Endothelial cell of hepatic sinusoid (primary cell): ENCODE data around the gene WWOX.

Experiments
- in situ Hi-C: cut with HindIII; loops from 2 replicates; pipeline ENCODE4 v1.10.0; 2017; ENCODE audit warnings: low sequenced_read_pairs

WWOX gene

GRCh38 chr16:78430281-78430680 is 330.8 kb downstream of the WWOX start:
- in situ Hi-C loops, result no loop called here

DNA sequence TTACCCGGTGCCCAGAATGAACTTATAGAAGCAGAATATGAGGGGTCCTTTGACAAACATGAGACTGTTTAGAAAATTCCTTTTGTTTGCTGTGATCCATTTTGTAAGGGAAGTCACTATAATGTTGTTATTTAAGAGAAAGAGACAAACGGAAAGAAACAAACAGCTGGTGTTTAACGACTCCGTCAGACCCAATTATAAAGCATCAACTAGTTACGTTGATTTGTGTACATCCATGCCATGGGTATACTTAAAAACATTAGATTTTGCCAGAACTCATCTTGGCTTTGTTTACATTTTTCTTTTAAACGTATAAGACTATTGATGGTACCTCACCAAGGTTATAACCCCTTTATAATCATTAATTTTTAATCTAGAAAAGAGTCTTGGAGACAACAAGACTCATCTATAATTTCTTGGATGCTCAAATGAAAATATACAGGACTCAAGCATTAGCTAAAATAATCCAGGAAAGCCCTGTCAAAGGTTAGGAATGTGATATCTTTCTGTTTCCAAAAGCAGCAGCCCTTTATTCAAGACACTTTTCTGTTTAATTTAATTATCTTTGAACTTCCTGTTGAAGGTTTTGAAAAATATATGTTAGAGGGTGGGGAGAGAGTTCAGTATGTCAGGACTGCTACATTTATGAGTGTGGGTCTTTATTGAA is 331.7 kb downstream of the WWOX start:
- in situ Hi-C loops, result no loop called here

DNA sequence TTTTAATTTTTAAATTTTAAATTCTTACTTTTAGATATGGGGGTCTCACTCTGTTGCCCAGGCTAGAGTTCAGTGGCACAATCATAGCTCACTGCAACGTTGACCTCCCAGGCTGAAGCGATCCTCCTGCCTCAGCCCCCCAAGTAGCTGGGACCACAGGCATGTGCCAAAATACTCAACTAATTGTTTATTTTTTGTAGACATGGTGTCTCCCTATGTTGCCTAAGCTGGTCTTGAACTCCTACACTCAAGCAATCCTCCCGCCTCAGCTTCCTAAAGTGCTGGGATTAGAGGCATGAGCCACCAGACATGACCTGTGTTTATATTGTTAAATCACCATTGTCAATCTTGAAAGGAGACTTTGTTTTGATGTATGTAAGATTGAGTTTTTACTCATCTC is 332.2 kb downstream of the WWOX start:
- in situ Hi-C loops, result no loop called here

GRCh38 chr16:78432451-78432850 is 333.0 kb downstream of the WWOX start:
- in situ Hi-C loops, result no loop called here

DNA sequence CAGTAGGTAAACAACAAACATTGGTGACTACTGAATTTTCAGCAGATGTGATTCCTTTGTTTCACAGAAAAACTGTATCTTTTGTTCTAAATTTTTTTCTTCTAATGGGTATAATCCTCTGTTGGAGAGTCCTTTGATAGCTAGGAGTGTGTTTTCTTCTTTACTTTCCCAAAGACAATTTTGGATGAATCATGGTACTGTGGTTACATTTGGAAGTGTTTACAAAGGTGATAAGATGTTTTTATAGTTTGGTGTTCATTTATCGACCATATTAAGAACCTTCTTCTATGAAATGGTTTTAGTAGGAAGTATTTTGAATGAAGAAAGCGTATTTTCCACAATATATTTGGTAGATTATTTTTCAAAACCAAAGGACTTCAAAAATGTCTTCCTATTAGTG is 333.7 kb downstream of the WWOX start:
- in situ Hi-C loops, result no loop called here

DNA sequence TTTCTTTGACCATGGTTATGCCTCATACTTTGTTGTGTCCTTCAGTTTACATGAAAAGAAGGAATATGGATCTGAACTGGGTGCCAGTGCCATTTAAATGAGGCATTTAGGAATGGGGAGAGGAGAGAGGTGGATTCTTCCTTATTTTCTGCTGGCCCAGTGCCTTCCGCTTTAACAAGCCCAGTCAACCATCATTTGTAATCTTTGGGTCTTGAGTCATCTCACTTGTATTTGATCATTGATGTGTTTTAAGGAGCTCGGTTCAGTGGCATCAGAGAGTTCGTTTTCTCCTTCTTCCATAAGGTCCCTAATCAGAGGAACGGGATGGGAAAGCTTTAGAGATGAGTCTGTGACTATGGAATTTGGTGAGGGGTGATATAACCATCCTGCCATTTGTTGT is 334.9 kb downstream of the WWOX start:
- in situ Hi-C loops, result no loop called here

DNA sequence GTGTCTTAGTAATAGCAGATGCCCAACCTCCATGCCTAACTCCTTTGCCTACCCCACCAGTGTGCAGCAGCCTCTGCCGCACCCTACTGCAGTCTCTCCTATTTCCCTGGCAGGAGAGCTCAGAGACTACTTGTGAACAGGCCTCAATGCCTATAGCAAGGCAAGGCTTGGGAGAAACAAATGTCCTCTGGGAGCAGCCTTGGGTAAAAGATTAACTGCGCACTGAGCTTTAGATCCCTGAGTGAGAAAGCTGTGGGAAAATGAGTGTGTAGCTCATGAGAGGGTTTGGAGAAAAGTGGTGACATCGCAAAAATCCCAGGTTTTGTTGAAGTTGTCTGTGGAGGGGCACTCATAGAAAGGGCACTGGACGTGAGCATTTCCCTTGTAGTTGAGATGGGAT is 335.8 kb downstream of the WWOX start:
- in situ Hi-C loops, result no loop called here

DNA sequence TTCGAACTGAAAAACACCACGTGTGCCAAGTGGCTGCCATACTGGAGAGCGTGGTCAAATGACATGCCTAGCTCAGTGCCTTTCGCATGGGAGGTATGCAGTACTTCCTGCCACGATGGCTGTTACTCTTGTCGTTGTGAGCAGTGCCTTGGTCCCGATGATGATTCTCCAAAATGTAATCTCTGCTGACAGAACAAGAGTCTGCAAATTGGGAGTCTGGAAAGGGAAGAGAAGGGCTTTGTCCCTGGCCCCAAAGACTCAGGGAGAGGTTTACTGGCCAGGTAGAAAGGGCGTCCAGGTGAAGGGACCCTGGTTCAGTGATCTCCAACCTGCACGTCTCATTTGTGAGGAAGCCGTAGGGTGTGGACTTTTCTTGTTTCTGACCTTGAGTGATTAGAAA is 336.6 kb downstream of the WWOX start:
- in situ Hi-C loops, result no loop called here

DNA sequence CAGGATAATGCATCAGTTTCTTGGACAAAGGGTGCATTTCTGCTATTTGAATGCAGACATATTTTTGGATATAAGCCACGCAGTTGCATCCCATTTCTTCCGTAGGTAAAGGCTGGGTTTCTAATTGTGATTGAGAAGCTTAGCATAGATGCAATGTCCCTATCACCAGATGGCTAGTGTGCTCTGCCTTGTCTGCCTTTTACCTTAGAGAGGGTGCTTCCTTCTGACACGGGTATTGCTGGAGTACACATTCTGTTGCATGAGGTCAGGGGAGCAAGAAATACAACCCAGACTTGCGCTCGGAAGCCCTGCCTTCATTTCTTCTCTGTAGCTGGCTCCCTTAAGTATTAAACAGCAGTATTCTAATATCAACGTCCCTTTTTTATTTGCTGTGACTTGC is 337.4 kb downstream of the WWOX start:
- in situ Hi-C loops, result no loop called here

GRCh38 chr16:78437352-78437968 is 338.0 kb downstream of the WWOX start:
- in situ Hi-C loops, result no loop called here

GRCh38 chr16:78438219-78438618 is 338.8 kb downstream of the WWOX start:
- in situ Hi-C loops, result no loop called here

- in situ Hi-C loops, result no loop called here
These were observed 339.2 kb downstream of the WWOX start for GRCh38 chr16:78438632-78439031.

DNA sequence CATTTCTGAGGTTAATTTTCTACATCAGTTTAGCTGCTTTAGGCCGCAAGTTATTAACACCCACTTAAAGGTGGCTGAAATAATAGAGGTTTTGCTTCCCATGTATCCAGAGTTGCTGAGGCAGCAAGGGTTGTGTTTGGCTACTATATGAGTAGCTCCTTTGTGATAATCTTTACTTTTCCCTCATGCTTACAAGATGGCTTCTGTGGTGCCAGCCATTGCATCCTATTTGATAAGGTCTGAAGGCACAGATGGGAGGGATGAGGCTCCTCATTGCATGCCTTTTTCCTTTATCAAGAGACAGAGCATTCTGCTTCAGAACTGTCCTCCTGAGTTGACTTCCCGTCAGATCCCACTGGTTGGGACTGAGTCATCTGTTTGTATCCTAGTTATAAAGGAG is 340.2 kb downstream of the WWOX start:
- in situ Hi-C loops, result no loop called here

- in situ Hi-C loops, result no loop called here
These were observed 341.8 kb downstream of the WWOX start for GRCh38 chr16:78441298-78441697.

DNA sequence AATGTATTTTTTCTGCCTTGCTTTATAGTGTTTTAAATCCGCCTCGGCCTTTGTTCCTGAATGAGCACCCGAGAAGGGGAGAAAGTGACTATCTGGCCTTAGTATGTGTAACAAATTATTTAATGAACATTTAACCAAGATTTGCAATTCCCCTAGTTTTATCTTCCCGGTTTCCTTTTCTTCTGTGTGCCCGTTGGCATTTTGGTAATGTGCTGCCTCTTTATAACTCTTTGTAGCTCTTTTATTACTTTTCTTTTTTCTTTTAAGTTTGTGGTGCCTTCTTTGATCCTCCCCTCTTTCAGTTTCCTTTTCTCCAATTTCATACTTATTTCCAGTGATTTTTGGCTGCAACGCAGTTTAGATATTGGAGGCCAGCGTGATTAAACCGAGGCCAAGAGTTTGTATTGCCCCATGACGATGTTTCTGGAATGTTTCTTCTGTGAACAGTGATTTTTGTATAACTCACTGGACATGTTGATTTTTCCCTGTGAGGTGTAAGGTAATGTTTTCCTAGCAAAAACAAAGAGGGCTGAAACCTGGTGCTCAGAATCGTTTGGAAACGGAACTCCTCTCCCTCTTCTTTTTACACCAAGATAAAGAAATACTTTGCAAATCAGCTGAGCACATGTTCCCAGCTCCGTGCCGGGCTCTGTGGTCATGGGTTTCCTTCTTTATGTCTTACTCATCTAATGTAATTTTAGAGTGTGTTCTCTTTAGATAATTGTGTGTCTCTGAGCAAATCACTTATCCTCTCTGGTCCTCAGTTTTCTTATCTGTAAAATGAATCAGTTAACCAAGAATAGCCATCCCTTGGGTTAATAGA is 344.3 kb downstream of the WWOX start:
- in situ Hi-C loops, result no loop called here

DNA sequence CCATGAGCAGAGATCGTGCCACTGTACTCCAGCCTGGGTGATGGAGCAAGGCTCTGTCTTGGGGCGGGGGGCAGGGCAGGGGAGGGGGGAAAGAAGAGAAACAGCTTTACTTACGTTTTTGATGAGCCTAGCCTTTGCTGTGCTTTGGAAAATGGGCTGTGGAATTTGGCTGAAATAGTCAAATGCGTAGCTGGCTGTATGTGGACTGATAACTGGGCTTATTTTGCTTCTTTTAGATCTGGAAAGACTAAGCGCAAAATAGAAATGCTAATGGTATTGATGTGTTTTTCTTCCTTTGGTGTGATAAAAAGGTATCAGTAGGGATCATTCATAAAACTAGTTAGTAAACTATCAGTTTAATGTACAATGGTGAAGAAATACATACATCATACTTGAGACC is 346.4 kb downstream of the WWOX start:
- in situ Hi-C loops, result no loop called here

- in situ Hi-C loops, result no loop called here
These were observed 347.0 kb downstream of the WWOX start for GRCh38 chr16:78446486-78446885.

- in situ Hi-C loops, result no loop called here
These were observed 347.6 kb downstream of the WWOX start for GRCh38 chr16:78446992-78447563.

DNA sequence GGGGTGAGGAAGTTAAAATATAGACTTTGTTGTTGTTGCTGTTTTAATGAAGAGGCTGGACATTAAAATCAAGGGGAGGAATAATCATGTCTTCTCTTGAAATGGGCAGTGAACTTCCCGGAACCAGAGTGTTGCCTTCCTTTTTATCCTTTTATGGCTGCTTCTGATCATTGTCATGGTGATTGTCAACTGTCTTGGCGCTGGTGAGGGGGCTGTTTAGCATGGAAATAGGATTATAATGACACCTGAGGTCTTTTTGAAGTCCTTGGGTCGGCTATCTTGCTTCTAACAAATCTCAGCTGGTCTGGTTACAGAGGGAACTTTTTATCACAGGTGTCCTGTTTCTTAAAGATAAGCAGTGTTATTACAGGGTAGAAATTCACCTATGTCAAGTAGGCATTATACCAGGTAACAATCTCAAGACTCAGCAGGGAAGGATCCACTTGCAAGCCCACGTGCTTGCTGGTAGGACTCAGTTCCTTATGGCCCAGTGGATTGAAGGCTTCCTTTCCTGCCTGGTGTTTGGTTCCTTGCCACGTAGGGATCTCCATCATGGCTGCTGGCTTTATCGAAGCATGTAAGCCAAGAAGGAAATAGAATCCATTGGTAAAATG is 349.3 kb downstream of the WWOX start:
- in situ Hi-C loops, result no loop called here

DNA sequence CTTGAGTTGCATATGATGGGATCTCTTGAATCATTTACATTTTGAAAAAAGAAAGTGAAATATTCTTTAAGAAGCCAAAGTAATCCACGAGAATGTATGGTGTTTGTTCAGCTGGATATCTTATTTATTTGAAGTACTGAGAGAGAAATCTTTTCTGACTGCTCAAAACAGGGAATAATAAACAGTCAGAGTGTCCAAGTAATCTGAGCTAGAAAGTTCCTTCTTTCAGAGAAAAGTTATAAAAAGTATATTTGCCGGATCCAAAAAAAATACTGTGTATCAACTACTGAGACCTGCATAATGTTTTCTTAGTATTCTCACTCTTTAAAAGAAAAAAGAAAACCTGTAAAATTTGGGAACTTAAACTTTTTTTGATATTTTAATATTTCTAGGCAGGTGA is 350.8 kb downstream of the WWOX start:
- in situ Hi-C loops, result no loop called here

- in situ Hi-C loops, result no loop called here
These were observed 352.6 kb downstream of the WWOX start for GRCh38 chr16:78452025-78452555.
